ENCODE results near the gene PRND.
"Not testable (repeated sequence)": the region's sequence is repeated elsewhere in the genome, so short reads cannot be mapped to it uniquely, and the experiment has no call there.

Gene PRND

GRCh38 chr20:4749326-4749725 is 27.6 kb downstream of the PRND start:
- H3K36me3 ChIP-seq (ENCODE audit: control insufficient read depth, low read depth, low read length), result no peaks in the 10 kb centered on the region
- H3K27me3 ChIP-seq (ENCODE audit: control insufficient read depth, insufficient read depth, low read length), result no peaks in the 10 kb centered on the region
- no peak overlapping the region for H3K9ac ChIP-seq (ENCODE audit: low read length)
- peaks cover 13% of the 10 kb centered on the region for H3K4me1 ChIP-seq (ENCODE audit: control insufficient read depth, low read depth, low read length)
- H3K4me3 ChIP-seq (ENCODE audit: low read length), result no peak overlapping the region
- no peaks in the 10 kb centered on the region for H3K9me3 ChIP-seq (ENCODE audit: control insufficient read depth, low read depth, low read length)
- H3K27ac ChIP-seq (ENCODE audit: low read length), result no peak overlapping the region

- no peak overlapping the region for H3K27ac ChIP-seq (ENCODE audit: low read length)
- H3K9me3 ChIP-seq (ENCODE audit: control insufficient read depth, low read depth, low read length), result no peaks in the 10 kb centered on the region
- no peaks in the 10 kb centered on the region for H3K27me3 ChIP-seq (ENCODE audit: control insufficient read depth, insufficient read depth, low read length)
- H3K4me3 ChIP-seq (ENCODE audit: low read length), result no peak overlapping the region
- H3K4me1 ChIP-seq (ENCODE audit: control insufficient read depth, low read depth, low read length), result peaks cover 13% of the 10 kb centered on the region
- H3K36me3 ChIP-seq (ENCODE audit: control insufficient read depth, low read depth, low read length), result no peaks in the 10 kb centered on the region
- no peak overlapping the region for H3K9ac ChIP-seq (ENCODE audit: low read length)
Measured at GRCh38 chr20:4750381-4750780, 28.7 kb downstream of the PRND start.

GRCh38 chr20:4759100-4759884 is 37.6 kb downstream of the PRND start:
- not testable (repeated sequence) for H3K9ac ChIP-seq (ENCODE audit: low read length); H3K4me1 ChIP-seq (ENCODE audit: control insufficient read depth, low read depth, low read length); H3K4me3 ChIP-seq (ENCODE audit: low read length); H3K27ac ChIP-seq (ENCODE audit: low read length); H3K36me3 ChIP-seq (ENCODE audit: control insufficient read depth, low read depth, low read length); H3K9me3 ChIP-seq (ENCODE audit: control insufficient read depth, low read depth, low read length)
- H3K27me3 ChIP-seq (ENCODE audit: control insufficient read depth, insufficient read depth, low read length), result peaks cover 19% of the 10 kb centered on the region

- H3K36me3 ChIP-seq (ENCODE audit: control insufficient read depth, low read depth, low read length), result no peaks in the 10 kb centered on the region
Measured at GRCh38 chr20:4763261-4763660, 41.6 kb downstream of the PRND start.

GRCh38 chr20:4763723-4764510 is 42.2 kb downstream of the PRND start:
- Histone ChIP-seq H3K27ac (ENCODE audit: low read length) (no peak overlapping the region), H3K4me3 (ENCODE audit: low read length) (no peak overlapping the region), H3K9ac (ENCODE audit: low read length) (no peak overlapping the region), H3K9me3 (ENCODE audit: control insufficient read depth, low read depth, low read length) (no peaks in the 10 kb centered on the region), H3K27me3 (ENCODE audit: control insufficient read depth, insufficient read depth, low read length) (peaks cover 19% of the 10 kb centered on the region), H3K36me3 (ENCODE audit: control insufficient read depth, low read depth, low read length) (no peaks in the 10 kb centered on the region), H3K4me1 (ENCODE audit: control insufficient read depth, low read depth, low read length) (no peaks in the 10 kb centered on the region)

More at GRCh38 chr20:4763261-4763660, 41.6 kb downstream of the PRND start:
- peaks cover 19% of the 10 kb centered on the region for H3K27me3 ChIP-seq (ENCODE audit: control insufficient read depth, insufficient read depth, low read length)
- no peak overlapping the region for H3K9ac ChIP-seq (ENCODE audit: low read length)
- H3K27ac ChIP-seq (ENCODE audit: low read length), result no peak overlapping the region
- H3K9me3 ChIP-seq (ENCODE audit: control insufficient read depth, low read depth, low read length), result no peaks in the 10 kb centered on the region
- H3K4me1 ChIP-seq (ENCODE audit: control insufficient read depth, low read depth, low read length), result no peaks in the 10 kb centered on the region
- H3K4me3 ChIP-seq (ENCODE audit: low read length), result no peak overlapping the region

GRCh38 chr20:4764805-4765204 is 43.1 kb downstream of the PRND start:
- H3K27me3 ChIP-seq (ENCODE audit: control insufficient read depth, insufficient read depth, low read length), result peaks cover 19% of the 10 kb centered on the region
- H3K27ac ChIP-seq (ENCODE audit: low read length), result no peak overlapping the region
- H3K9me3 ChIP-seq (ENCODE audit: control insufficient read depth, low read depth, low read length), result no peaks in the 10 kb centered on the region
- H3K4me1 ChIP-seq (ENCODE audit: control insufficient read depth, low read depth, low read length), result no peaks in the 10 kb centered on the region
- no peak overlapping the region for H3K9ac ChIP-seq (ENCODE audit: low read length)
- no peaks in the 10 kb centered on the region for H3K36me3 ChIP-seq (ENCODE audit: control insufficient read depth, low read depth, low read length)
- no peak overlapping the region for H3K4me3 ChIP-seq (ENCODE audit: low read length)

- H3K27ac ChIP-seq (ENCODE audit: low read length), result no peak overlapping the region
Measured at GRCh38 chr20:4765681-4766080, 44.0 kb downstream of the PRND start.

GRCh38 chr20:4766631-4767030 is 44.9 kb downstream of the PRND start:
- no peak overlapping the region for H3K4me3 ChIP-seq (ENCODE audit: low read length)

More at GRCh38 chr20:4765681-4766080, 44.0 kb downstream of the PRND start:
- H3K9me3 ChIP-seq (ENCODE audit: control insufficient read depth, low read depth, low read length), result no peaks in the 10 kb centered on the region
- no peaks in the 10 kb centered on the region for H3K36me3 ChIP-seq (ENCODE audit: control insufficient read depth, low read depth, low read length)
- H3K27me3 ChIP-seq (ENCODE audit: control insufficient read depth, insufficient read depth, low read length), result peaks cover 19% of the 10 kb centered on the region
- H3K4me1 ChIP-seq (ENCODE audit: control insufficient read depth, low read depth, low read length), result no peaks in the 10 kb centered on the region
- no peak overlapping the region for H3K9ac ChIP-seq (ENCODE audit: low read length)
- no peak overlapping the region for H3K4me3 ChIP-seq (ENCODE audit: low read length)

GRCh38 chr20:4767084-4767483 is 45.4 kb downstream of the PRND start:
- Histone ChIP-seq H3K4me3 (ENCODE audit: low read length) (no peak overlapping the region), H3K36me3 (ENCODE audit: control insufficient read depth, low read depth, low read length) (no peaks in the 10 kb centered on the region), H3K4me1 (ENCODE audit: control insufficient read depth, low read depth, low read length) (no peaks in the 10 kb centered on the region), H3K9ac (ENCODE audit: low read length) (no peak overlapping the region), H3K27ac (ENCODE audit: low read length) (no peak overlapping the region), H3K27me3 (ENCODE audit: control insufficient read depth, insufficient read depth, low read length) (peaks cover 5% of the 10 kb centered on the region), H3K9me3 (ENCODE audit: control insufficient read depth, low read depth, low read length) (peaks cover 2% of the 10 kb centered on the region)

More at GRCh38 chr20:4766631-4767030, 44.9 kb downstream of the PRND start:
- Histone ChIP-seq H3K9me3 (ENCODE audit: control insufficient read depth, low read depth, low read length) (no peaks in the 10 kb centered on the region), H3K9ac (ENCODE audit: low read length) (no peak overlapping the region), H3K36me3 (ENCODE audit: control insufficient read depth, low read depth, low read length) (no peaks in the 10 kb centered on the region), H3K27ac (ENCODE audit: low read length) (no peak overlapping the region), H3K27me3 (ENCODE audit: control insufficient read depth, insufficient read depth, low read length) (peaks cover 9% of the 10 kb centered on the region), H3K4me1 (ENCODE audit: control insufficient read depth, low read depth, low read length) (no peaks in the 10 kb centered on the region)

GRCh38 chr20:4769328-4769727 is 47.6 kb downstream of the PRND start:
- Histone ChIP-seq H3K9me3 (ENCODE audit: control insufficient read depth, low read depth, low read length) (peaks cover 5% of the 10 kb centered on the region), H3K4me3 (ENCODE audit: low read length) (no peak overlapping the region), H3K27ac (ENCODE audit: low read length) (no peak overlapping the region), H3K9ac (ENCODE audit: low read length) (no peak overlapping the region), H3K4me1 (ENCODE audit: control insufficient read depth, low read depth, low read length) (no peaks in the 10 kb centered on the region), H3K27me3 (ENCODE audit: control insufficient read depth, insufficient read depth, low read length) (no peaks in the 10 kb centered on the region), H3K36me3 (ENCODE audit: control insufficient read depth, low read depth, low read length) (no peaks in the 10 kb centered on the region)

- H3K36me3 ChIP-seq (ENCODE audit: control insufficient read depth, low read depth, low read length), result no peaks in the 10 kb centered on the region
- H3K27me3 ChIP-seq (ENCODE audit: control insufficient read depth, insufficient read depth, low read length), result no peaks in the 10 kb centered on the region
- no peaks in the 10 kb centered on the region for H3K4me1 ChIP-seq (ENCODE audit: control insufficient read depth, low read depth, low read length)
- no peak overlapping the region for H3K4me3 ChIP-seq (ENCODE audit: low read length)
- no peak overlapping the region for H3K9ac ChIP-seq (ENCODE audit: low read length)
- H3K9me3 ChIP-seq (ENCODE audit: control insufficient read depth, low read depth, low read length), result peaks cover 5% of the 10 kb centered on the region
- H3K27ac ChIP-seq (ENCODE audit: low read length), result no peak overlapping the region
Measured at GRCh38 chr20:4770026-4770425, 48.3 kb downstream of the PRND start.

Data from iPS-18a (cell line).